DMS114 treated with DMSO at 0.1 percent for 48 hours (cell line): ENCODE results near the gene OR2AG2.
"Not testable (repeated sequence)": the region's sequence is repeated elsewhere in the genome, so short reads cannot be mapped to it uniquely, and the experiment has no call there.

Experiments used
- DNase-seq: peaks from one replicate; lab custom pipeline; 2025; ENCODE audit not compliant: unreplicated experiment; lab: John Stamatoyannopoulos, UW

OR2AG2 gene

GRCh38 chr11:6771926-6772893 is at the start of gene OR2AG2:
OR2AG2 (minus strand) TSS chr11:6771976; CDS start chr11:6768957, 3,019 bp downstream.
- DNase-seq, result no peak

GRCh38 chr11:6818967-6819366 is 47.2 kb upstream of the OR2AG2 start:
- no peak for DNase-seq

- no peak for DNase-seq
These were observed 45.9 kb upstream of the OR2AG2 start for GRCh38 chr11:6817694-6818093.

- DNase-seq, result no peak
These were observed 41.9 kb upstream of the OR2AG2 start for GRCh38 chr11:6813656-6814055.

- DNase-seq, result peak; percentile 18
These were observed 40.7 kb upstream of the OR2AG2 start for GRCh38 chr11:6812390-6813005.

GRCh38 chr11:6801075-6801474 is 29.3 kb upstream of the OR2AG2 start:
- DNase-seq, result not testable (repeated sequence)

- no peak for DNase-seq
These were observed 27.6 kb upstream of the OR2AG2 start, which contains the start of gene OR6A2 for GRCh38 chr11:6799402-6799801. OR6A2 (minus strand) TSS chr11:6799689; CDS start chr11:6795708, 3,981 bp downstream.

GRCh38 chr11:6794639-6795038 is 22.9 kb upstream of the OR2AG2 start:
- no peak for DNase-seq

- DNase-seq, result no peak
These were observed 18.8 kb upstream of the OR2AG2 start for GRCh38 chr11:6790546-6790945.

GRCh38 chr11:6782720-6783119 is 10.9 kb upstream of the OR2AG2 start, which contains the start of gene OR2AG1:
OR2AG1 (plus strand) TSS chr11:6783020; CDS start chr11:6785038, 2,018 bp downstream.
- no peak for DNase-seq

- no peak for DNase-seq
These were observed 9.1 kb upstream of the OR2AG2 start for GRCh38 chr11:6780829-6781228.

GRCh38 chr11:6778518-6778917 is 6.7 kb upstream of the OR2AG2 start:
- DNase-seq, result no peak

- peak; percentile 44 for DNase-seq
These were observed 14.3 kb downstream of the OR2AG2 start for GRCh38 chr11:6757373-6757967.

GRCh38 chr11:6755953-6756347 is 15.8 kb downstream of the OR2AG2 start:
- no peak for DNase-seq

- DNase-seq, result peak; percentile 6
These were observed 16.3 kb downstream of the OR2AG2 start for GRCh38 chr11:6755303-6755952.

GRCh38 chr11:6747097-6747668 is 24.6 kb downstream of the OR2AG2 start:
- DNase-seq, result no peak

- no peak for DNase-seq
These were observed 25.1 kb downstream of the OR2AG2 start for GRCh38 chr11:6746626-6747025.

GRCh38 chr11:6746086-6746618 is 25.6 kb downstream of the OR2AG2 start:
- no peak for DNase-seq

- no peak for DNase-seq
These were observed 26.2 kb downstream of the OR2AG2 start for GRCh38 chr11:6745465-6746015.

GRCh38 chr11:6745018-6745417 is 26.8 kb downstream of the OR2AG2 start:
- no peak for DNase-seq
